ENCODE data around the gene TNFSF8.

Gene TNFSF8

GRCh38 chr9:114930056-114930812 lies at the start of gene TNFSF8:
Gene TNFSF8, minus strand, starts transcription at chr9:114930591. Its CDS starts 288 bp downstream, at chr9:114930303.
- peak; percentile 45 to 70 for DNase-seq (ENCODE audit: low read depth in 1 of 2, low spot score in 1 of 2)

- DNase-seq (ENCODE audit: low read depth in 1 of 2, low spot score in 1 of 2): no peak
These were observed 42.8 kb upstream of the TNFSF8 start for GRCh38 chr9:114973216-114973615.

DNA sequence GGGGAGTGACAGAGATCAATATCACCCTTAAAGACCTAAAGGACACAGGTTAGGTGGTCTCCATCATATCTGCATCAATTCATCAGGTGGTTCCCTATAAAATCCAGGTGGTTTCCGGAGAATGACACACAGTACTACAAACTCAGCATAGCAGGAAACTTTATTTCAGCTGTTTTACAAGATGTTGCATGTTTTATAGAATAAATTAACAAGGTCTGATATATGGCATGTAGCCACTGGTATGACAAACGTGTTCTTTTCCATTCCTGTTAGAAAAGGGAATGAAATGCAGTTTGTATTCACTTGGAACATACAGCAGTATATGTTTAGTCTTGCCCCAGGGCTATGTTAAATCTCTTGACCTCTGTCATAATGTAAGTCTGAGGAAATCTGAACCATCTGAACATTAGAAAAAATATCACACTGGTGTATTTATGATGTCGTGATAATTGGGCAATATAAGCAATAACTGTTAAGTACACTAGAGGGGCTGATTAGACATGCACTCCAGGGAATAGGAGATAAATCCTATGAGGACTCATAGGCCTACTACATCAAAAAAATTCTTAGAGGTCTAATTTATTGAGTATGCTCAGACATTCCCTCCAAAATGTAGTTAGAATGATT lies 42.2 kb upstream of the TNFSF8 start:
- no peak for DNase-seq (ENCODE audit: low read depth in 1 of 2, low spot score in 1 of 2)

GRCh38 chr9:114969269-114969668 lies 38.9 kb upstream of the TNFSF8 start:
- DNase-seq (ENCODE audit: low read depth in 1 of 2, low spot score in 1 of 2): no peak

DNA sequence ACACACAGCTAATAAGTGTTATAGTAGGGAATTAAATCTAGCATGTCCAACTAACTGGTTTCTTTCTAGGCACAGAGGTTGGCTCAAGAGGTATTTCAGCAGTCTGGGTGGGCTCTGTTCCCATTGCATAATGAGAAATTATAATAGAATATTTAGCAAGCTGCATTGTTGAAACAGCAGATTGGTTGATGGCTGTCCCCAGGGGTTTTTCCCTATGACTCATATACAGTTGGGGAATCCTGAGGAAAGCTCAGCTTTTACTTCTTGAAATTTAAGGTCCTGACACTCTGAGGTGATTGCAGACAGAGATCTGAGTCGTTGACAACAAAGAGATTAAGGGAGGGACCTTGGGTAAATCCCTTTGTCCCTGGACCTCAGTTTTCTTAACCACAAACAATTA lies 38.3 kb upstream of the TNFSF8 start:
- peak in 1 of 2 donors; percentile 29 for DNase-seq (ENCODE audit: low read depth in 1 of 2, low spot score in 1 of 2)

GRCh38 chr9:114965564-114965963 lies 35.2 kb upstream of the TNFSF8 start:
- DNase-seq (ENCODE audit: low read depth in 1 of 2, low spot score in 1 of 2): no peak

- no peak for DNase-seq (ENCODE audit: low read depth in 1 of 2, low spot score in 1 of 2)
These were observed 32.4 kb upstream of the TNFSF8 start for GRCh38 chr9:114962809-114963208.

- DNase-seq (ENCODE audit: low read depth in 1 of 2, low spot score in 1 of 2): no peak
These were observed 29.9 kb upstream of the TNFSF8 start for GRCh38 chr9:114960276-114960675.

DNA sequence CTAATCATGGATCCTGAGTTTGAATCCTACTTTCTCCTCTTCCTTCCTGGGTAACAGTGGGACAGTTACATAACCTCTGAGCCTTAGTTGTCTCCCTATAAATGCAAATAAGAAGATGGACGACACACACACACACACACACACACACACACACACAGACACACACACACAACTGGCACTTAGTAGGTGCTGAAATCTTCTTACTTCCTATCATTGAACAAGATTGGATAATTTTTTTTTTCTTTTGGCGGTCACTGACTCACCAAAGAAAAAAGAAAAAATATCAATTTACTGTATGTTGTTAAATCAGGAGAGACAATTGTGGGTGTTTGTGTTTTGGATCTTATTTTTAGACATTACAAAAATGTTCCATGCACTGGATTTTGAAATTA lies 28.4 kb upstream of the TNFSF8 start:
- no peak for DNase-seq (ENCODE audit: low read depth in 1 of 2, low spot score in 1 of 2)

GRCh38 chr9:114958021-114958843 lies 27.8 kb upstream of the TNFSF8 start:
- DNase-seq (ENCODE audit: low read depth in 1 of 2, low spot score in 1 of 2): peak; percentile 24 to 33

GRCh38 chr9:114957558-114957957 lies 27.2 kb upstream of the TNFSF8 start:
- no peak for DNase-seq (ENCODE audit: low read depth in 1 of 2, low spot score in 1 of 2)

DNA sequence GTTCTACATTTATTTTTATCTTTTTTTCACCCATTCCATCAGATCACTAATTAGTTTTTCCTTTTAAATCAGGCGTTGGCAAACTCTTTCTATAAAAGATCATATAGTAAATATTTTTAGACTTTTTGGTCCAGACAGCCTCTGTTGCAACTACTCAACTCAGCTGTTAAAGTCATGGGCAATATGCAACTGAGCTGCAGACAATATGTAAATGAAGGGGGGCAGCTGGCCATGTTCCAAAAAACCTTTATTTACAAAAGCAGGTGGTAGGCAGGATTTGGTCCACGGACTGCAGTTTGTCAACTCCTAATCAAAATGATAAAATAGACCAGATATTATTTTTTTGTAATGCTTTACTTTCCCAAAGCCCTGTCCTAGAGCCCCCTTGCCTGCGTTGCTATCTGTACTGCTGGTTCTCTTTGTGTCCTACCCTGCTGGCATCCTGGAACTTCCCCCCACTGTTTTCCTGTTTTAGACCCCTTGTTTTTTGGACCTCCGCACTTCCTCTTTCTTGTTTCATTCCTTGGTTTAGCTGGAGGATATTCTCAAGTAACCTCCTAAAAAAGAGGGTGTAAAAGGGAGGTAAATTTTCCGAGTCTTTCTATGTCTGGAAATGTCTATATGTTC lies 24.7 kb upstream of the TNFSF8 start:
- DNase-seq (ENCODE audit: low read depth in 1 of 2, low spot score in 1 of 2): no peak

- DNase-seq (ENCODE audit: low read depth in 1 of 2, low spot score in 1 of 2): no peak
These were observed 23.6 kb upstream of the TNFSF8 start for GRCh38 chr9:114953959-114954358.

GRCh38 chr9:114953046-114953445 lies 22.7 kb upstream of the TNFSF8 start:
- no peak for DNase-seq (ENCODE audit: low read depth in 1 of 2, low spot score in 1 of 2)

GRCh38 chr9:114950761-114951160 lies 20.4 kb upstream of the TNFSF8 start:
- no peak for DNase-seq (ENCODE audit: low read depth in 1 of 2, low spot score in 1 of 2)

GRCh38 chr9:114947058-114947457 lies 16.7 kb upstream of the TNFSF8 start:
- no peak for DNase-seq (ENCODE audit: low read depth in 1 of 2, low spot score in 1 of 2)

DNA sequence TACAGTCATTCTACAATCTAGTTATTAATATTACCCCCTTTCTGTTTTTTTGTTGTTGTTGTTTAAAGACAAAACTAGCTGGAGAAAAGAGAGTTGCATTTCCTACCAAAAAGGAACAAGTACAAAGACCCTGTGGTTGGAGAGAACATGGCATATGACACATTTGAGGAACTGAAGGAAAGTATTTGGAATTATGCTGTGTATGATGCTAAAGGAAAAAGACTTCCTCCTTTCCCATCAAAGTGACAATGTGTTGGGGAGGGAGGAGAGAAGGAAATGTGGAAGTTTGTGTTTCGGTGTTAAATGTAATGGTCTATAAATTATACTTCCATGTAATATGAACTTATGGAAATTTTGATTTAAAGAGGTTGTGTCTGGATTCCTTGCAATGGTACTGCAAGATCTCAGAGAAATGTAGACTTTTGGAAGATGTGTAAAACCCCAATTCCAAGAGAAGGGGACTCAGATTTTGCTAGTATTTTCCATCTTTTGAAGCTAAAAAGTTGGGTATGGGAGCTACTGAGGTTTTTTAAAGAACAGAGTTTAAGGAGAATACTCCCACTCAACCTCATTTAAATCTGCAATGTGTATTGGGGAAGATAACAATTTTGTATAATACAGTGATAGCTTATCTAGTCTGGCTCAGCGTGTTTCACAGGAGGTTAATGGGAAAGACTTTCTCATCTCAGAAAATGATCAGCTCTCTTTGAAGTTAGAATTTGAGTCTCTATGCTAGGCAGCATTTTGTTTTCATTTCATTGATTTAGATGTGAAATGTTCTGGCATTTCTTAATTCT lies 15.4 kb upstream of the TNFSF8 start:
- no peak for DNase-seq (ENCODE audit: low read depth in 1 of 2, low spot score in 1 of 2)

DNA sequence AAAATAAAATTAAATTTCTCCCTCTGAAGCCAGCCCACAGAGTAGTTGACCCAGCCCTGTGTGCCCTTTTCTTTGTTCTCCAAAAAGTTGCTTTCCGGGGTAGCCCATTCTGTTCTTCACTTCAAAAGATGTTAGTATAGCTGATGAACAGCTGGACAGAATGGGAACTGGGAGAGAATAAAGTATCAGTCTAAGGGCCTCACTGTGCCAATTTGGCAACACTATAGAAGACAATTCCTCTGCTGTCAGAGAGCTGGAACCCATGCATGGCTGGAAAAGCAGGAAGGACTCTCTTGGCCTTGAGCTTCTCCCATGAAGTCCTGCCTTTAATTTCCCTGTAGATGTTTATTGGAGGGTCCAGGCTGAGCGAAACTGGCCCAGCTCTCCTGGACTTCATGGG lies 11.0 kb upstream of the TNFSF8 start:
- no peak for DNase-seq (ENCODE audit: low read depth in 1 of 2, low spot score in 1 of 2)

DNA sequence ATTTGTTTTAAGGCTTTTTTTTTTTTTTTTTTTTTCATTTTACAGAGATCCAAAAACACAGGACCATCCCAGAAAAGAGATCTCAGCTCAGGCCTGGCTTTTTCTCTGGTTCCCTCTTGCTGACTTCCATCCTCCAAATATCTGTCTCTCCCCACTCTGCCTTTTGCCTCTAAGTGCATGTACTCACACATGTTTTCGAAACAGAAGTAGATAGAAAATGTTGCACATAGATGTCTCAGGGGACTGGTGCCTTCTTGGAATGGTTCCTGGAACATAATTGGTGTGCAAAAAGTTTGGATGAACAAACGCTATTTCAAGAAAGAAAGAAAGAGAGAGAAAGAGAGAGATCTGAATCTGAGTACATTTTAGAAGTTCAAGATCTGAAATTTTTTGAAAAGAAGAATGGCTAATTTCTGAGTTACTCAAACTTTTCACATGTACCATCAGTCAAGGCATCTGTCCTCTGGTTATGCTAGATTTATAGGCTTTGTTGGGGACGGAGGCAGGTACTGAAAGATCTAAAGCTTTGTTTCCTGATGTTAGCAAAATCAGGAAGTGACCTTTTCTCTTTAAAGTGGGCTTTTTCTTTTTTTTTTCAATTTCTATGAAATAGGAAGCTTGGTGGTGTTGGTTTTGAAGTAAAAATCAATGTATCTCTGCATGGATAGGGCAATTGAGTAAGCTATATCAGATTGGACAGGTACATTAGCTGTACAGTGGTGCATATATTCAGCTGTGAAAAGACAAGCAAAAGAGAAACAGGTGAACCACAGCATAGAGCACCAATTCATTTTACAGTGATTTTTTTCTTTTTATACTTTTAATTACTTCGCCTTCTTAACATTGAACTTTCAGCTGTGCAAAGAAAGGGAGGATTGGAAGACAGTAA lies 8.5 kb upstream of the TNFSF8 start:
- no peak for DNase-seq (ENCODE audit: low read depth in 1 of 2, low spot score in 1 of 2)

GRCh38 chr9:114937516-114937915 lies 7.1 kb upstream of the TNFSF8 start:
- no peak for DNase-seq (ENCODE audit: low read depth in 1 of 2, low spot score in 1 of 2)
